DMS 273 (cell line): Measurements from ENCODE around the gene NUMB.

Experiments
- DNase-seq: peaks from one replicate; lab custom pipeline; 2025; ENCODE audit not compliant: unreplicated experiment; lab: John Stamatoyannopoulos, UW

NUMB gene

DNA sequence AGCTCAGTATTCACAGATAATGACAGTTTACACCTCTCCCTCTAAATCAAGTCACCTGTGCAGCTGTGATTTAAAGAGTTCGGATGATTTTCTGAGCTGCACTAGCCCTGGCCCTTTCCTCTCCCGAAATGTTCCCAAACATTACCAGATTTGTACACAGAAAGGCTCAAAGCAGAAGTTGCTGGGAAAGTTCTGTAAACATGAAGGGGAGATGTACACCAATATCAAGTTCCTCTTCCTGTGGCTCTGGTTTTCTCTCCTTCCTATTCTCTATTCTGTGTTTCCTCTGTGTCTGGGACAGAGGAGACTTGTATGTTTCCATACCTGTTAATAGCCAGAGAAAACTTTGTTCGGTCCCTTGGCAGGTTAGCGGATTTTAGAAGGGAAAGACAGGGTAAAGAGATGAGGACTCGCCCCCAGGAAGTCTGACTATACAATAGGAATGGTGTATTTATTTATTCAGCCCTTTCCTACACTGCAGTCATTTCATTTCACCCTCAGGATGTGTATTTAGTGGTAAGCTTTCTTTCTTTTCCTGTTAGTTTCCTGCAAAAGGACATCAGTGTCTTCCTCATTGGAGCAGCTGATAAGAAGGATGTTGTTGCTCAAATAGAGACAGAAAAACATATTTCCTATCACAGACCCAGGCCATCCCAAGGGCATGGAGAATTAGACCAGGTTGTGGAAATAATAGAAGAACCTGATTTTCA is 7.6 kb upstream of the NUMB start:
- DNase-seq: no peak

DNA sequence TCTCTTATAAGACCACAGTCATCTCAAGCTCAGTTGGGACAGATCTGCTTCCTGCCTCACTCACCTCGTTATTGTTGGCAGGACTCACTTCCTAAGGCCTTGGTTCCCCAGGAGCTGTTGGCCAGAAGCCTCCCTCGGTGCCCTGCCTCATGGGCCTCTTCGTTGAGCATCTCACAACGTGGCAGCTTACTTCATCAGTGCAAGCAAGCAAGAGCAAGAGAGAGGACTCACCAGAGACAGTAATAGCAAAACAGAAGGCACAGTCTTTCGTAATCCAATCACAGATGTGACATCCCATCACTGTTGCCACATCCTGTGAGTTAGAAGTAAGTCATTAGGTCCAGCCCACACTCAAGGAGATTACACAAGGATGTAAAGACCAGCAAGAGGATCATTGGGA is 5.1 kb upstream of the NUMB start:
- peak; percentile 23 for DNase-seq

DNA sequence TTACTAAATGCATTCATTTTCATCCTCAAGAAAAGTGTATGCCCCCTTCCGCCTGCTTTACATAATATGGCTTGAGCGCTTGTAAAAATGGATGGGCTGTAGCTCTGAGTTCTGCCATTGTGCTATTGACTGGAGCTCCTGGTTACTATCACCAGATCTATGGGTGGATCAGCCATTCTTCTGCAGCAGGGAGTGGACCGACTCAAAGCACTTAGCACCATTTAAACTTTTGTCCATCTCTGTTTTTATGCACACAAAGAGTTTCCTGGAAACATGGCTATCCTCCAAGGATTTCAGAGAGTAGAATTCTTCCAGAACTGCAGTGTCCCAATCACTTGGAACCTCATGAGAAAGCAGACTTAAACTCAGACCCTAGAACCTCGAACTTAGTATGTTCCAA is 4.5 kb upstream of the NUMB start:
- DNase-seq: no peak

DNA sequence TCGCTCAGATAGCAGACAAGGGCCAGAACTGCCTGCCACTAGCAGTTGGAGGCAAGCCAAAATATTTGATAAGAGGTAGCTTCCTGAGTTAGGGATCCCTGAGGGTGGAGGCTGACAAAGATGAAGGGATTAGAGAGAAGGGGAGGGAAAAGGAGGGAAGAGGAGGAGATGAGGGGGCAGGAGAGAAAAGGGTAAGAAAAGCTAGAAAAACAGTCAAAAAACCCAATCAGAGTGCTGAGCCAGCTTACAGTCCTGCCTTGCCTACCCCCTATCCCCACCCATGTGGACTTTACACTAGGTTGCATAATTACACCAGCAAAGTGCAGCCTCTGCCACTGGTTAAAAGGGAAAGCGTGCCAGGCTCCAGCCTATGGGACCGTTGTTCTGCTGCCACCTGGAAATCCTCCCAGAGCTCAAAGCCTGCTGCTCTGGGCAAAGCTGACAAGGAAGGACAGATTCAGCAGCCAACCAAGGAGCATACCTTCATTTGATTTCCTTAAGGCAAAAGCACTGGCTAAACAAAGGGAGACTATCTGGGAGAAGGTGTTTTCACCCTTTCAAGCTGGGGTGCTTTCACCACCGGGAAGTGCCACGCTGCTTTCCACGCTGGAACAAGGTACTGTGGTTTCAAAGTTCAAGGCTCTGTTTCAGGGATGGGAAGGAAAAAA is 3.8 kb upstream of the NUMB start:
- peak; percentile 77 for DNase-seq

DNA sequence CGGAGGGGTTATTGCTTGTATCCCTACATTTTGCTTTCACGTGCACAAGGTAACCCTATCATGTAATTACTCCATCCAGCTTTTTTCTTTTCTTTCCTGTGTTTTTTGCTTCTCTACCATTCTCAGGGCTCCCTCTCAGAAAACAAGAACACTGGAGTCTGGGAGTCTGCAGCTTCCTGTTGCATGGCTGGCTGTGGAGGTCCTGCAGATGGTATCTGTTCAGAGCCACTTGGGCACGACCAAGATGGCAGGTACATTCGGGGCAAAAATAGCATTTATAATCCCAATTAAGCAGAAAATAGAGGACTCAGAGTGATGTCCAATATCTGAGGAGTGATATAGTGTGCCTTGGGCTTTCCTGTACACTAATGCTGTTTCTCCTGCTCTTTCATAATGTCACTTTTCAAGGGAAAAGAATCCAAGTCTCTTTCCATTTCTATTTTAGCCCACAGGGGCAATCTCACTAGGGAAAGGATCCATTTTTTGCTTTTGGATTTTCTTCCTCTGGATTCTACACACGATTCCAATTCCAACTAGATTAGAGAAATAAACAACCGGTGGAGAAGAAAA is 3.2 kb upstream of the NUMB start:
- peak; percentile 48 for DNase-seq

DNA sequence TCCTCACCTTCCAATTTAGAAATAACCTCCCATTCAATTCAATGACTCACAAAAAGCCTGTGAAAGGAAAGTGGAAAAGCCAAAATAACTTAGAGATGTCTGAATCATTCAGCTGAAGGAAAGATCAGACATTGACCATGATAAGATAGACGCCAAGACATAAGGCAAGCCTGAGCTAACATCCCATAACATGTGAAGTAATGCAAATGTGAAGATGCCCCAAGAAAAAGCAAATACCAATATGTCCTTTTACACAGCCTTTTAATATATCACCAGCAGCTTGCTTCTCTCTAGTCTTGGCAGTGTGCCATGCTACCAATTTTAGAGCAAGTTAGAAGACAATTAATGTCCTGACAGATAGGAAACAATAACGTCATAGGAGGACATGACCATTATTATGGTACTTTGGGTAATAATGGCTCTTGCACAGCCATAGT is 2.4 kb upstream of the NUMB start:
- DNase-seq: peak; percentile 78

DNA sequence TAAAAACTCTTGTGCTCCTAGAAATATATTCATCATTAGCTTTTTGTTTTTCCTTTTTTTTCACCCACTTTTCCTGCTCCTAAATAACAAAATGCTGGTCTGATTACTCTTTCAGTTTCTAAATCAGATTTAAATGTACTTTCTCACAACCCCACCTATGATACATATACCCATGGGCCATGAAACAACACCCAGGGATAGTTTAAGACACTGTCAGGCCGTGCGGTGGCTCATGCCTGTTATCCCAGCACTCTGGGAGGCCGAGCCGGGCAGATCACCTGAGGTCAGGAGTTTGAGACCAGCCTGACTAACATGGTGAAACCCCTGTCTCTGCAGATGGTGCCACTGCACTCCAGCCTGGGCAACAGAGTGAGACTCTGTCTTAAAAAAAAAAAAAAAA is 1.6 kb upstream of the NUMB start:
- DNase-seq: no peak

DNA sequence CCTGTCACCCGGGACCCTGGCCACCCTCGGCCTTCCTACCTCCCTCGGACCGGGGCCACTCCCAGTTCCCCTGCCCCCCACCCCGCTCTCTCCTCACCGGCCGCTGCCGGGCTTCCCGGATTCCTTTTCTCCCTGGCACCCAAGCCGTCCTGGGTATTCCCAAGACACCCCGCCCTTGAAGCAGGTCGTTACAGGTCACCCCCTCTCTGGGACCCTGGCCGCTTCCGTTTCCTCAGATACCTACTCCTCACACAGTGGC is 493 bp downstream of the NUMB start:
- peak; percentile 65 for DNase-seq

DNA sequence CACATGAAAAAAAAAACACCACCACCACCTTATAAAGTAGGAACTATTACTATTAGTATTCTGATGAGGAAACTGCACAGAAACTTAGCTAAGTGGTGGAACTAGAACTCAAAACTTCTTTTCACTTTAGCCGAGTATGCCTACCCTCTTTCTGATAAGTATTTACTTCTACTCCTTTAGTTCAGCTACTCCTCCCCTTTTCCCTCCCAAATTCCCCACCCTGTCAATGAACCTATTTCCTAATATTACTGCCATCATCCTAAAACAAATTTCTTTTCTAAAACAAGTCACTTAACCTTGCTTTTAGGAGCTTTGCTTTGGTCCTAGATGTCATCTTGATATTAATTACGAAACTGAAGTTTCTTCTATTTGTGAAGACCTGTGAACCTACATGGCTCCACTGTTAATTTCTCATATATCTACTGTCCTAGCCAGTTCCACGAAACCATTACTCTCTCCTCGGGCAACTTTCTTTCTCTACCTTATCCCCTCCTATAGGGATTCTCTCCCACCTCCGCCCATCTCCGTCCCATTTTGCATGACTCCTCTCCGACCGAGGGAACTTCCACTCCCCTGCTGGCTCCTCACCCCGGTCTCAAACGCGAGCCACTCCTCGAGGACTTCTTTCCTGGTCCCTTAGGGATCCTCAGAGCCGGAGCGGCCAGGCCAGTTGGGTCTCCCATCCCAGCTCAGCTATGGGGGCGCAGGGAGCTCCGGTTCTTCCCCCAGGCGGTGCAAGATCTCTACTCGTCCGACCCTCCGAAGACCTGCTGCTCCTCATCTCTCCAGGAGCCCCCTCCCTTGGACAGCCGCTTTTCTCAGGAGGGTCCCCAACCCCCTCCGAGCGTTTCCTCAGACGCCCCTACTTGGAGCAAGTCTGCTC is 1.1 kb downstream of the NUMB start:
- DNase-seq: peak; percentile 65

DNA sequence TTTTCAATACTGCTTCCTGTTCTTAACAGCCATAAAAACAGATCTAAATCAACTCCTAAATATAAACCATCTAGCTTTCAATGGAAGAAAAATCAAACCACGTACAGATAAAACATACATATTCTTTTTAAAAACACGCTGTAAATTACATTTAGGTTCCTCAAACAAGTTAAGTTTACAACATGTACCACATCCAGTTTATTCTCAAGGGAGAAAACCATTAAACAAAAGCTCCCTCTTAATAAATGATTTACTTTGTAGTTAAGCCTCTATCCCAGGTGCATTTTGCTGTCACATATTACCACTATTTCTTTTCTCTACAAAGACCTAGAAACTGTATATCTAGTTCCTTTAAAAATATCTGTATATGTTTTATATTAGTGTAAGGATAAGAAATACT is 3.1 kb downstream of the NUMB start:
- no peak for DNase-seq

DNA sequence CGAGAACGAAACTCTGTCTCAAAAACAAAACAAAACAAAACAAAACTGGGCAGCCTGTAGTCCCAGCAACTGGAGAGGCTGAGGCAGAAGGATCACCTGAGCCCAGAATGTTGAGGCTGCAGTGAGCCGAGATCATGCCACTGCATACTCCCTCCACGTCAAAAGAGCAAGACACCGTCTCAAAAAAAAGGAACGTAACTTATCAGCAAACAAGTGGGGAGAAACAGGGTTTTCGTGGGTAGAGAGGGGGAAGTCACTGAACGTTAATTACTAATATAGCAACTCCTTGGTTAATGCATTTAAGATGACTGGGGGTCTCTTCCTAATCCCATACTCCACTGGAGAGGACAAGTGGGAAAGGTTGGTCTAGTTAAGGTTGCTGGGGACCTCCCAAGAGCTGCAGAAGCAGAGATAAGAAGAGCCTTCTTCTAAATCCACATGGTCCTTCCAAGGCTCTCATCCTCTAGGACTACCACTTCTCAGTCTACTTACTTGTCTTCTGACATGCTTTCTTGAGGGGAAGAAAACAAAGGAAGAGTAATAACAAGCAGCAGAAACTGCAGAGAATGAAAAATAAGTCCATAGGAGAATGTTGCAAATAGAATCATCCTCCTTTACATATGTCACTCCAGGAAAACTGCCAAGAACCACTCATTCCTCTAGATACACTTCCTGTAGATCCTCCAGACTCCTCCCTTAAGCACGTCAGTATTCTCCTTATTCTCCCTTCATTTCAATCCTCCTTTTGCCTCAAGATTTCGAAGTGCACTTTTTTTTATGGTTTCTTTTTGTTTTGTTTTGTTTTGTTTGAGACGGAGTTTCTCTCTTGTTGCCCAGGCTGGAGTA is 5.8 kb downstream of the NUMB start:
- DNase-seq: peak; percentile 67

DNA sequence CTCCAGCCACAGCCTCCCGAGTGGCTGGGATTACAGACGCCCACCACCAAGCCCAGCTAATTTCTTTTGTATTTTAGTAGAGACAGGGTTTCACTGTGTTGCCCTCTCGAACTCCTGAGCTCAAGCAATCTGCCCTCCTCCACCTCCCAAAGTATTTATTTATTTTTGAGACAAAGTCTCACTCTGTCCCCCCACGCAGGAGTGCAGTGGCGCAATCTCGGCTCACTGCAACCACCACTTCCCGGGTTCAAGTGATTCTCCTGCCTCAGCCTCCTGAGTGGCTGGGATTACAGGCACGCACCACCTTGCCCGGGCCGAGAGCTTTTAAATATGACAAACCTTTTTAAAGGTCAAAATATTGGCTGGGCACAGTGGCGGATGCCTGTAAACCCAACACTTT is 14.6 kb downstream of the NUMB start:
- no peak for DNase-seq

DNA sequence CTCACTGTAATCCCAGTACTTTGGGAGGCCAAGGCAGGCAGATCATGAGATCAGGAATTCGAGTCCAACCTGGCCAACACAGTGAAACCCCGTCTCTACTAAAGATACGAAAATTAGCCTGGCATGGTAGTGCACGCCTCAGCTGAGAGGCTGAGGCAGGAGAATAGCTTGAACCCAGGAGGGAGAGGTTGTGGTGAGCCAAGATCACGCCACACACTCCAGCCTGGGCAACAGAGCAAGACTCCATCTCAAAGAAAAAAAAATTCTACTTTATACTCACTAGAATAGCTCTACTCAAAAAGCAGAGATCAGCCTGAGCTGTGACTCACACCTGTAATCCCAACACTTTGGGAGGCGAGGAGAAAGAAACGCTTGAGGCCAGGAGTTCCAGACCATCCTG is 17.1 kb downstream of the NUMB start:
- no peak for DNase-seq

DNA sequence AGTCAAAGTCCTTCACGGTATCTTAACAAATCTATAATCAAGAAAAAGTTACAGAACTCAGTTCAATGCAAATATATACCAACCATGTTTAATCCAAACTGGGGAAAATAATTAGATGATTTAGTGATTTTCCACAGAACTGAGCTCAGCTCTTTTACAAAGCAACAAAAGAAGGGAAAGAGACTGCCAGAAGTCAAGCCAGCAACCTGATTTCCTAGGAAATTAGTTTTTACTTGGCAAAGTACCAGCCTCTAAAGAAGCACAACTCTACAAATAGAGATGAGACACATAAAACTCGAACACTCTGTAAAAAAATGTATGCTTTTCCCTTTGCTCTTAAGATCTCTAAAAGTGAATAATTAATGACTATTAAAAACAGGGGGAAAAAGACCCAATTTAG is 19.4 kb downstream of the NUMB start:
- no peak for DNase-seq

DNA sequence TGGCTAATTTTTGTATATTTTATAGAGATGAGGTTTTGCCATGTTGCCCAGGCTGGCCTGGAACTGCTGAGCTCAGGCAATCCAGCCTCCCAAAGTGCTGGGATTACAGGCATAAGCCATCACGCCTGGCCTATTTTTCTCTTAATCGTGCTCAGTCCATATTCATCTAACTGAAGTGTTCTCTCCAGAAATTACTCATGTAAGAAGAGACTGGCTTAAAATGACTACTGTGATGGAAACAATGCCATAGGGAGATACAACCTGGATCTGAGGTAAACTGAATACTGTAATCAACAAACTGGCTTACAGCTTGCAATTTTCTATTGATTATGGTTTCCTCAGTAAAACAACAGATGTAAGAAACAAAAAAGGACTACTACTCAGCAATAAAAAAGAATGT is 21.1 kb downstream of the NUMB start:
- DNase-seq: no peak

DNA sequence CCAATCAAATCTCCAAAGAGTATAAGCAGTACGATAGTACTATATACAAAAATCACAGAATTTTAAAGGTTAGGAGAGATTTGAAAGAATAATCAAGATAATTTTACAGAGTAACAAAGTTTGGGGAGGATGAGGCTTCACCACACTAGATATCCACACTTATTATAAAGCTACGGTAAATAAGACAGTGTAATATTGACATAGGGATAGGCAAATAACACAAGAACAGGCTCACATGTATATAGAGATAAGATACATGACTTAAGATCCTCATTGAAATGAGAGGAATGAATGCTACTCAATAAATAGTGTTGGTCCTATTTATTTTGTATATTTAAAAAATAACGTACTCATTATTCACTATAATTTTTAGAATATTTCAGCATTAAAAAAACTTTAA is 26.2 kb downstream of the NUMB start:
- DNase-seq: no peak

DNA sequence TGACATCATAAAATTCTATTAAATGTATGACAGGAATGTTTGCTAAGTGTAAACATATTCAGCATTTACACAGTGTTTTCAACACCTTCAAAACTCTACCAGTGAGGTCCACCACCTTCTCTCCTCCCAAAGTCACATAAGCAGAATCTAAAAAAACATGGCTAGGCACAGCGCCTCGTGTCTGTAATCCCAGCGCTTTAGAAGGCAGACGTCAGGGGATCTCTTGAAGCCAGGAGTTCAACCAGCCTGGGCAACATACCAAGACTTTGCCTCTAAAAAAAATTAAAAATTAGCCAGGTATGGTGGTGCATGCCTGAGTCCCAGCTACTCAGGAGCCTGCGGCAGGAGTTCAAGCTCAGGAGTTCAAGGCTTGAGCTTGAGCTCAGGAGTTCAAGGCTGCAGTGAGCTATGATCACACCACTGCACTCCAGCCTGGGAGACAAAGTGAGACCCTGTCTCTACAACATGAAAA is 30.0 kb downstream of the NUMB start:
- no peak for DNase-seq

DNA sequence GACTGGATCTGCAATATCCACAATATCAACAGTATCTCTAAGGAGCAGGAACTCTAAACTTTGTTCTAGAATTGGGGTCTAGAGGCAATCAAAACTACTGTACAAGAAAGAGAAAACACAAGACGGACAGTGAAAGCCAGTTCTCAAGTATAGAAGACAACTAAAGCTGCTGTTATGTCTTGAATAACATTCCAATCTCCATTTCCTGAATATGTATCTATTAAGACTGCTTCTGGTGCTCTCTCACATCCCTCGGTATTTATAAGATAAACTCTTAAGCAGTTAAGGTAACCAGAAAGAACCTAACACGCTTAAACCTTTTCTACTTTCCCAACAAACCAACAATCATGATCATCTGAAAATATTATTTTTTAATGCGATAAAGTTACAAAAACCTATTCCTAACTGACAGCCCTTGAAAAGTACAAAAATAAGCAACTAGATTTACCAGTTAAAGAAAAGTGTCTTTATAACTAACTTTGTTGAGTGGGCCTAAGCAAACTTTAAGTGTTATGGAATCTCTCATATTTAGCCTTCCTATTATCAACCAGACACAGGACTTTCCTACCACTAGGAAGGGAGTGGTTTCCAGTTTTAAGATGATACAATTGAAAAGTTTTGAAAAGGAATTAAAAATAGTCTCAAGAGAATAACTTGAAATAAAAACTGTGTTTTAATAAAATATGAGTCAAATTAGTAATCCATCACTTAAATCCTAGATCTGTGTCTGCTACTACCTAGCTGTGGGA is 30.7 kb downstream of the NUMB start:
- no peak for DNase-seq

DNA sequence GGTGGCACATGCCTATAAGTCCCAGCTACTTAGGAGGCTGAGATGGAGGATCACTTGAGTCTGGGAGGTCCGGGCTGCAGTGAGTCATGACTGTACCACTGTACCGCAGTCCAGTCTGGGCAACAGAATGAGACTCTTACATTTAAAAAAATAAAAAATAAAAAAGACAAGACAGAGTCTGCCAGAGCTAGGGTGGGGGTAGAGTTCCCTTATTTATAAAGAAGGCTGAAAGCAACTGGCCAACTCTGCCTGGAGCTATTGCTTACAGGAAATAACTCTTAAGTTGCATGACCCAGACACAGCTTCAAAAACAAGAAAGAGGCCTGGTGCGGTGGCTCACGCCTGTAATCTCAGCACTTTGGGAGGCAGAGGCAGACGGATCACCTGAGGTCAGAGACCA is 31.5 kb downstream of the NUMB start:
- DNase-seq: no peak

DNA sequence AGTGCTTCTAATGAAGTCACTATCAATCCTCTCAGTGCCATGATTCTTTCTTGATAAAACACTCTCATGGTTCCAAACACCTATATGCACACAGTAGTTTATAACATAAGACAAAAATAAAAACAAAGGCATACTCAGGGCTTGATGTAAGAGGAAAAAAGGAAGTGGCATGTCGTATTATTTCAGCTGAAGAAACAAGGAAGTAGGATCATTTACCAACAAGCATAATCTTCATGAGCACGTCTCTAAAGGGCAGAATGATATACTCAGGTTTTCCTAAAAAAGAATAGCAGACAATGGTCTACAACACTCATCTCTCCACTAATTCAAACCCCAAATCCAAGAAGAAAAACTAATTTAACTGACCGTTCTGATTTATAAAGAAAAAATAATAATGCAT is 33.9 kb downstream of the NUMB start:
- DNase-seq: no peak
